SK-N-SH (cell line): ENCODE data around the gene CTSS.

Experiments
- CTCF ChIP-seq: fragments of 200-600 bp; sonication (generic); IDR thresholded peaks from 2 replicates; pipeline ENCODE4 v1.6.1; 2017; ENCODE audit warnings: antibody characterized with exemption, mild to moderate bottlenecking, moderate library complexity
- EZH2phosphoT487 ChIP-seq: fragments of 200-600 bp; sonication (generic); IDR thresholded peaks from 2 replicates; pipeline ENCODE4 v1.6.1; 2017; ENCODE audit warnings: low read depth, mixed run types, mild to moderate bottlenecking, antibody characterized with exemption, moderate library complexity, borderline replicate concordance

DNA sequence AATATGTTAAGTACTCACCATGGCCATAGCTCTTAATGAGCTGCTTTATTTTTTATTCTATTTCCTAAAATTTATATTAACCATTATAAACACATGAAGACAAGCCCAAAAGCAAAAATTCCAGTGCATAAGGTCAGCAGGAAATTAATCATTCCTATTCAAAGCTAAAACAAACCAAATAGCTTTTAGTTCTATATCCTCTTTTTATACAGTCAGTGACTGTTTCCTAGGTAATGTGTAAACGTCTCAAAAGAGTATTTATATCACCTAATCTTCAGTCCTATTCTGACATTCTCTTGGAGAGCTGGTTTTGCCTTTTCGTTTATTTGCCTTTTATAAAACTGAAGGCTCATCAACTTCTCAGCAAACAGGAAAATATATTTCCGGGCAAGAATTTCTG is 72.9 kb downstream of the CTSS start:
- TF ChIP-seq CTCF = no peak
- no peak for TF ChIP-seq EZH2phosphoT487
